Retina (tissue), 1 donor: ENCODE data around the gene STX7.

ENCODE experiments used
- DNase-seq: peaks from one replicate; pipeline ENCODE4 v3.0.0-alpha.2; 2016

STX7 gene

DNA sequence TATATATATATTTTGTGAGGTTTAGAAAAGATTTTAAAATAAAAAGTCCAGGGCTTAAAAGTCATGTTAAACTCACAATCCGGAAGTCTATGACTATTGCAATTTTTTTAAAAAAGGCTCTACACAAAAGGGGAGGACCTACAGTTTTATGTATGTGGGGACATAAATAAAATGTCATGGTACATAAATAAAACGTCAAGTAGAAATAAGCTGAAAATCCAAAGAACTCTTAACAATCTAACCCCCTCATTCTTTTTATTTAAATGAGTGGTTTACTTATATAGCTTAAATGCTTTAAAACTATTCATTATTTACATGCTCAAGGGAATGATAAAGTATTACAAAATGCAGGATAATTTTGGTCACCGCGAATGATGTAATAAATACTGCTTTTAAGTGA lies 36.2 kb downstream of the STX7 start:
- DNase-seq = no peak

DNA sequence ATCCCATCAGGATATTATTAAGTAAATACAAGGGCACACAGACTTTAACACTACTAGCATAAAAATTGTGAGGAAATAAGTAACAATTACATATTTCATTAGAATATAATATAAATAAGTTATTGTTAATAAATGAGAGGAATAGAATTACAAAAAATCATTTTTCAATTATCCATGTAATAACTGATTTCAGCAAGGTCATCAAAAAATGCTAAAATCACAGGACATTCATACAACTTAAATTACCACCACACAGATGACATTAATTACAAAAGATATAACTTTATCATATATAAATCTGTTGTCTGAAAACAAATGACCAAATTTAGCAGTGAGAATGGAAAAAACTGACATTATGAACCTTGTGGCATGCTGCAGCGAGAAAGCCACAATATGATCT lies 37.0 kb downstream of the STX7 start:
- no peak for DNase-seq

DNA sequence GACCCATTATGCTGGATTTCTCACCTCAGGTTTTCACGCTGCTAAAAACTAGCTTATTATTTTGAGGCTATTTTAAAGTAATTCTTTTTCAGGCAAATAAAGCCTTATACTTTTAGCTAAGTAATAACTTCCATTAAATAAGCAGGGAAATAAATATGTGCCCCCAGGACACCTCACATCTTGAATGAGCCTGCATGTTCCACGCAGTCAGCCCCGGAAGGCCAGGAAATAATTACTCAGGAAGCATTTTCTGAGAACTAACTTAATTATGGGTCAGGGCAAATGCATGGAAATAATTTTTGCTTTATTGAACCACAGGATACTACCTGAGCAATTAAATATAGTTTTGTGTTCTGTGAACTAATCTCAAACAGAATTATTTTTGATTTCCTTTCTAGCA lies 41.1 kb downstream of the STX7 start:
- no peak for DNase-seq

DNA sequence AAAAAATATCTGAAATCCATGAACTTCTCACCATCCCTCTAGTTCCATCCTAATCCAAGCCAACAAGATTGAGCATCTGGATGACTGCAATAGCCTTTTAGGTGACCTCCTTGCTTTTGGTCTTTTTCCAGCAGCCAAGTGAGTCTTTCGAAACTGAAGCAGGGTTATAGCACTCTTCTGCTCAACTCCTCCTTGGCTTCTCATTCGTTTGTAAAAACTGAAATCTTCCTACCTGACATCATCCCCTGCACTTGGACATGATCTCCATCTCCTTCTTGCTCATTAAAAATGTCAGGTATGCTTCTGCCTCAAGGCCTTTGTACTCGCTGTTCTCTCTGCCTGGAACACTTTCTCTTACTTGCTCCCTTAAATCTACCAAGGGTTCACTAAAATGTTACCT lies 46.0 kb downstream of the STX7 start:
- no peak for DNase-seq

DNA sequence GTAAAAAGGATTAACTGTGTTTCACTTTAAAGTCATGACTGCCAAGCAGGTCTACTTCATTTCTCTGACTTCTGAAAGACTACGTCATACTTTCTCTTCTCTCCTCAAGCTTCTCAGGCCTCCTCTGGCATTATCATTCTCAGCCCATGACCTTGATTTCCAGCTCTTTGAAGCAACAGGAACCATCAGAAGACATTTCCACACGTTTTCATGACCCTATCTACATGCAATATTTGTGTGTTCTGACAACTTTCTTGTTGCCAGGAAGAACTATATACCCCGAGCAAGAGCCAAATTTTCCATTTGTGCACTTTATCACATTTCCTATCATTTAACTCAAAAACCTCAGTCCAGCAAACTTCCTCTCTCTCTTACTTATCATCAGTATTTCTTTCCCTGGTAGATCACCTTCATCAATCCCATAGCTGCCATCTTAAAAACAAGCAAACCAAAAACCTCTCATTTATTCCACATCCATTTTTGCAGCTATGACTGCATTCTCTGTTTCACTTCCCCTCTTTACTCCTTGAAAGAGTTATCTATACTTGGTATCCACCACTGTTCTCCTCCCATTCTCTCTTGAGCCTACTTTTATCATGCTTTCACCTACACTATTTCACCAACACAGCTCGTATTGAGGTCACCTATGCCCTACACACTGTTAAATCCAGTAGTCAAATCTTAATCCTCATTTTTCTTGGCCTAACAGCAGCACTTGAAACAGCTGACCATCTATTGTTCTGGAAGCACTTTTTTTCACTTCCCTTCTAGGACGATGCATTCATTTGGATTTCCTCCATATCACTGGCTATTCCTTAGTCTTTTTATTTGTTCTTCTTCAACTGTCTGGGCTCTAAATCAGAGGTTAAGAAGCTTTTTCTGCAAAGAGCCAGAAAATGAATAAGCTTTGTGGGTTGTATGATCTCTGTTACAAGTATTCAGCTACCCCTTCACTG lies 47.1 kb downstream of the STX7 start:
- DNase-seq = no peak

DNA sequence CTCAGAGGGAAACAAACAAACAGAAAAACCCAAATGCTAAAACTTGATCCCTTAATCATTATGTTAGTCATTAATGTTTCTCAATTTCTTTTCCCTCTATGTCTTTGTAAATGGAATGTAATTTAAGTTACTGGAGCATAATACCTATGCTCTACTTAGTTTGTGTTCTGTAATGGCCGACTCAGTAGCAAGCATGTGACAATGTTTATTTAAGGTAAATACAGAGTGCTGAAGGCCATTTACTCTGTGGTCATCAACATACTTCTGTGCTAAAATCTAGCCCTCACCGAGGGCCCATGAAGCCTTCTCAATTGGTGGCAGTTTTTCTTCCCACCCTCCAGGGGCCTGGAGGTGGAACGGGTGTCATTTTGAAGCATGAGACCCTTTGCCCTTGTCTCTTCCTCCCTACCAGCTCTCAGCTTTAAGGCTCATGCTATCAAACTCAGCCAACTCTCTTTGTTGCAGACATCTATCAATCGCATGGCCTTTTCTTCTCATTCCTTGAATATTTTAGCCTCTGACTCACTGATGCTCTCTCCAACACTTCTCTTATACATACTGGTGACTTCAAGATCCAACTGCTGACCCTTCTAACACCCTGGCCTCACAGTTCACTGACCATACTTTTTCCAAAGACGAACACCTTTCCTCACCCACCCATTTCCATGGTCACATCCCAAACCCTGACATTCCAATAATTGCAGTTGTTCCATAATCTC lies 48.2 kb downstream of the STX7 start:
- no peak for DNase-seq

DNA sequence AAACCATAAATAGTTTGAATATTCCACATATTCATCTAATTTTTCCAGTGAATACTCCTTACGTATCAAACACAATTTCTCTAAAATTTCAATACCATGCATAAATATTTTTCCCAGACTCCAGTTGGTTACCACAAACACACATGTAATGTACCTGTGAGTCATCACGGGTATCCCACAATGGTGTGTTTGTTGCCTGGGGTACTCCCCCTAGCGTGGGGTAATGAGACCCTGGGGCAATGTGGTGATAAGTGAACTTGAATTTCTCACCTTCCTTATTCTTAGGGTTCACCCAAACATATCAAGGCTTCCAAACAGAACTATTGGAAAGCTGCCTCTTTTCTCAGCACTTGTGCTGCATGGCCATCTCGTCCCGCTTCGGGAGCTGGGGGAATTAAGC lies 51.0 kb downstream of the STX7 start:
- no peak for DNase-seq

DNA sequence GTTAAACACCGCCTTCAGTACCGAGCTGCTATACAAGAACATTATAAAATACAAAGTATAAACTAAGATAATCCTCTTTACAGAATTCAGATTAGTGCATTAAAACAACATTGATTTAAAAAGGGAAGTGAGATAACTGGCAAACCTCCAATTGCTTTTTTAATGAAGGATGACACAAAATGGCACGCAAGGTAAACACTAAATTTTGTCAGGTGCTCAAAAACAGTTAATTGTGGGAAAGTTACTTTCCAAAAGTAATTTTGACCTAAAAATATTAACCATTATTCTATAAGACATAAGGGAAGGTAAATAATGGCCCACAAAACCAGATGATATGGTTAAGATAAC lies 53.3 kb downstream of the STX7 start:
- DNase-seq = no peak

DNA sequence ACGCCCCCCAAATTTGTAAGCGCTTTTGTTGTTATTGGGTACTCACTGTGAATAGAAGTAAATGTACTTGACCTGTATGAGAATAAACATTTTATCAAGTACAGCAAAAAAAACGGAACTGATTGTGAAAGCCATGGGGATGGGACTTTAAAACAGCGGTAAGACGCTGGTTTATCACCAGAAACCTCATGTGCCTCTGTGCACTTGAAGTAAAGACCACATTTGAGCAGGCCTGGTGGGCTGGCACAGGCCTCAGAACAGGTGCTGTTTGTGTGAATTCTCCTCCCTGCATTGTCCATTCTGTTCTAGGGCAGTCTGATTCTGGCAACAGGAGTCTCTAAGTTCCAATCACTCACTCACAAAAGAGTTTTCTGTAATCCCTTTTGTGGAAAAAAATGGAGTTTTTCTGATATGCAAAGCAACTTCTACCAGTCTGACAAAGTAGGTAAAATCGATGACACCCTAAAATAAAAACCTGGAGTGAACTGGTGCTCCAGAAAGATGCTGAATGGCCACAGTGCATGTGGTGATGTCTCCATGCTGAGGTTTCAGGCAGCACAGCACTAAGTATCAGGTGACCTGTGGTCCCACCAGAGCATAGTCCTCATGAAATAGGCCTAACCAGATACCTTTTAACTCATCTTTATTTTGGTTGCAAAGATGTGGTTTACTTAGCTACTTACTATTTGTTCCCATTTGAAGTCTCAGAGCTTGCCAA lies 53.9 kb downstream of the STX7 start:
- no peak for DNase-seq

DNA sequence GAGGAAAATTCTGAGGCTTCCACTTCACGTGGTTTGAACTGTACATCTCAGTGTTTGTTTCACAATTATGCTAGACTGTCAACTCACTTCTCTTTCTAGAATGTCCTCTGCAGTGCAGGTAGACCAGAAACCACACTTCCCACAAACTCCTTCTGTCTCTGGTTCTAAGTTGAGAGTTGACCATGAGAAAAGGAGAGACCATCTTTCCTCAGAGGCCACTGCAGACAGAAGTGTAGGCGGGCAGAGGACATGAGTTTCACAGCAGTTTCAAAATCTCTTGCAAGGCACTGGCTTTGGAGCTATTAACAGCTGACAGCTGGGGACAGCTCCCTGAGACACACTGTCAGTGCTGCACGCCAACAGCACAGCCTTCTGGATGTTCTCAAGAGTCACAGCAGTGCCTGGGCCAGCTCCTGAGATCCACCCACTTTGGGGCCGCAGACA lies 56.2 kb downstream of the STX7 start:
- DNase-seq = no peak

DNA sequence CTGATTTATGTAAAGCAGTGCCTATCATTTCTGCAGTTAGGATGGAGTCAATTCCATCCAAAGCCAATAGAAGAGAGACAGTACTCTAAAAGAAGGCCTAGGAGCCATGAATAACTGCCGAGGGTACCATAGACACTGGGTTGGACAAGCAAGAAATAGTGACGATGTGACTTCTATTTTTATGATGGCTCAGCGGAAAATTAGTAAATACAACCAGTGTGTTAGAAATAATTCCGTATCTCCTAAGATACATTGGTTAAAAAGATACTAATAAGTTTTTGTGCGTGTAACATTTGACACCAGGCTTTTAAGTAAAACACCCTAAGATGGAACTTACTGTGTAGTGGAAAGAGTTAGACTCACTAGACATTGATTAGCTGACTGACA lies 66.1 kb downstream of the STX7 start:
- no peak for DNase-seq

DNA sequence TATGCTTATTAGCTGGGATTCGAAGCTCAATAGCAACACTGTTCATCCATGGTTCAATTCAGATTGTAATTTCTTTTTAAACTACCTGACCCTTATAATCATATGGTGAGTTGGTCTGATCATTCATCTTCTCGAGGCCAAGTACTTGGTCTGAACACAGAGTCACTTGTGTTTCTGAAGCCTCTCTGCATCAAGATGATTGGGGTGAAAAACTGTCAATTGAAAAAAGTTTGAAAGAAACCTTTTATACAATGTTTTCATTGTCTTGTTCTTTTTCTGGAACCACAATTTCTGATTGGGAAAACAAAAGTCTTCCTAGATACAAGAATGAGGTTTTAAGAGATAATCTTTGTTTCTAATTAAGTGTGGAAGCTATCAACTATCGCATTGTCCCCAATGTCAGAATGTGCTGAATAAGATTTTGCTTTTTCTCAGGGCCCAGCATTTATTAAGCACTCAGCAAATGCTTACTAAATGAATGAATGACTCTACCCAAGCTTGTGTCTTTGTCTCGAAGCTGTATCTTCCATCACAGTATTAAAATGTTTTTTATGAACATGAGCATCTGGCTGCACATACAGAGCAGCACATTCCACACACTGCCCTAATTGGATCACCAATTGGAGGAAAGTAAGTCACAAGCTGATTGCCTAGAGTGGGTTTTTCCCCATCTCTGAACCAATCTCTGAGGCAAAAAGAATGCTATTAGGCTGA lies 66.6 kb downstream of the STX7 start:
- DNase-seq = peak; percentile 52

DNA sequence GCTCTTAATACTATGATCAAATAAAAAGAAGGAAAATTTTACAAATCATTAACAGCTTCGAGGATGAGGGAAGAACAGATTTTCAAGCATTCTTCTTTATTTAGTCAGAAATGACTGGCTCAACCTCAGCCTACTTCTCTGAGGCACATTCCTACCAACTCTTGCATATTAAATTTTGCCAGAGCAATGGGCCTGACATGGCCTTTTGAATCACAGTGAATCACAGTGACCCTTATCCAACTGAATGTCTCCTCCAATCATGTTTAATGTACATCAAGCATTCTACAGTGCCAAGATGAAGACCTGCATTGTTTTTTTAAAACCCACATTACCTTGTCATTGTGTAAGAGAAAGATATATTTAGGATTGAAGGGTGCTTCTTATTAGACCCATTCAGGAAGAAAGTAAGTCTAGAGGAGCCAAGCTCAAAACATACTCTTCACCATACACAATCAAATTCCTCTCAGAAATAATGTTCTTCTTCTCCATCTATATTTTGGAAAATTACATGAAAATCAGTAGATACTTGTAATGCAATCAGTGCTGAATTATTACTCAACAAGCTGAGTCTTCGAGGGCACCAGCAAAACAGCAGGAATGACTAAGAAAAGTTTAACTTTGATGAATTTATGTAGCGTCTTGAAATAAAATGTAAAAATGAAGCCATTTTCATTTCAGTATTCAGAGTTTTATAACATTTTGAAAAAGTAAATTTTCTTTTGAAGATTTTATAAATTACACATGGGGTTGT lies 67.5 kb downstream of the STX7 start:
- peak; percentile 57 for DNase-seq

DNA sequence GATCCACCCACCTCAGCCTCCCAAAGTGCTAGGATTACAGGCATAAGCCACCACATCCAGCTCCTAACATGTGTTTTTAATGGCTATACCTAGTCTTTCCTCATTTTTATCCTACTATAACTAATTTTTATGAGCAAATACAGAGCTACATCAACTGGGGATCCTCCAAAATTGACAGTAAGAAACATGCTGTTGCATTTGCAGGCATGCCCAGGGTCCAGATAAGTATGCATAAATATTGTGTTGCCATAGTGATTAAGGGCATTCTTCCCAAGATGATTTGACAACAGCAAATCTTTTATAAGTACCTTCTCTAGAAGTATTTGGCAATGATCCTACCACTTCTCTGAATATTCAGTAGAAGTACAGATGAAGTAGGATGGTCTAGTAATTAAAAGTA lies 69.7 kb downstream of the STX7 start:
- DNase-seq = no peak

DNA sequence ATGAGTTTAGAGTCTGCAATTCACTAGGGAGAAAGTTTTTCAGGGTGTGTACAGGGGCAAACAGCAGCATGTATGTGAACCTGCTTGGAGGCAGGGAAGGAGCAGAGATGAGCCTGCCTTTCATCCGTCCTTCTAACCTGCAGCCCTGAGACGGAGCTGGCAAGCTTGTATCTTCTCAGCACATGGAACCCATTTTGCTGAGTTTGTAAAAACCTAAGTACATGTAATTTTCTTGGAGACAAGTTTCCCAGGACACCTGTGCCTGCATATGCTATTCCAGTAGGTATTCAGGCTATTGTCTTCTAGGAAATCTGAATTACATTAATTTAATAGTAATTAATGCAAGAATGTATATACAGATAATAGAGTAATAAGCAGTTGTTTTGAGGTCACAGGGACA lies 82.8 kb downstream of the STX7 start:
- no peak for DNase-seq

DNA sequence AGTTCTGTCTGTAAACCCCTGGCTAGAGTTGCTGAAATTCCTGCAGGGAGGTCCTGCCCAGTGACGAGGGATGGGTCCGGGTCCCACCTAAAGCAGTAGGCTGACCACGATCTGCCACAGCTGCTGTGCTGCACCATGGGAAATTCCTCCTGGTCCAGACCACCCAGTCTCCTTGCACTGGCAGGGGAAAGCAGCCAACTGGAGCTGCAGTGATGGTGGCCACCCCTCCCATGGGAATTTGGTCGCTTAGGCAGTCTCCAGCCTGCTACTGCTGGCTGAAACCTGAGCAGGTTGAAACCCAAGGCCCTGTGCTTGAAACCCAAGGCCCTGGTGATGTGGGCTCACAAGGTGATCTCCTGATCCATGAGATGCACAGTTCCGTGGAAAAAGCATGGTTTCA lies 87.7 kb downstream of the STX7 start:
- no peak for DNase-seq

DNA sequence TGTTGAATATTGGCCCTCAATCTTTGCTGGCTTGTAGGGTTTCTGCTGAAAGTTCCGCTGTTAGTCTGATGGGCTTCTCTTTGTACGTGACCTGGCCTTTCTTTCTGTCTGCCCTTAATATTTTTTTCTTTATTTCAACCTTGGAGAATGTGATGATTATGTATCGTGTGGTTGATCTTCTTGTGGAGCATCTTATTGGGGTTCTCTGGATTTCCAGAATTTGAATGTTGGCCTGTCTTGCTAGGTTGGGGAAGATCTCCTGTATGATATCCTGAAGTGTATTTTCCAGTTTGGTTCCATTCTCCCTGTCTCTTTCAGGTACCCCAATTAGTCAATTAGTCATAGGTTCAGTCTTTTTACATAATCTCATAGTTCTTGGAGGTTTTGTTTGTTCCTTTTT lies 89.1 kb downstream of the STX7 start:
- DNase-seq = no peak

DNA sequence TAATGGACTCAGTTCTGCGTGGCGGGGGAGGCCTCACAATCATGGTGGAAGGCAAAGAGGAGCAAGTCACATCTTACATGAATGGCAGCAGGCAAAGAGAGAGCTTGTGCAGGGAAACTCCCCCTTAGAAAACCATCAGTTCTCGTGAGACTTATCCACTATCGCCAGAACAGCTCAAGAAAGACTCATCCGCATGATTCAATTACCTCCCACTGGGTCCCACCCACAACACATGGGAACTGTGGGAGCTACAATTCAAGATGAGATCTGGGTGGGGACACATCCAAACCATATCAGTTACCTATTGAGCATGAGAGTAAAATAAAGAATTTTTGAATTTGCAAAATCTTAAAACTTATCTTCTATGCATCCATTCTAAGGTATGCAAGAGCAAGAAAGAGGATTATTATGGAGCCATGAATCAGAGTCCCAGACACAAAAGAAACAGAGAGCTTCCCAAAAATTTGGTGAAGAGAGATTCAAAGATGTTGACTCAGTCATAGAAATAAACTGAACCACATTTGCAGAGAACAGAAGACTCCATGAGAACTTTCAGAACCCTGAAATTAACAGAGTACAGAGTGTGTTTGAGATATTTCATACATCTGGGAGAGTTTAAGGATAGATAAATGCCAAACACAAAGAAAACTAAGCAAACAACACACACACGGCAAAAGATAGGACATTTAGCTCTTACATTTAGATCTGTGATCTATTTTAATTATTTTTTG lies 94.5 kb downstream of the STX7 start:
- no peak for DNase-seq

DNA sequence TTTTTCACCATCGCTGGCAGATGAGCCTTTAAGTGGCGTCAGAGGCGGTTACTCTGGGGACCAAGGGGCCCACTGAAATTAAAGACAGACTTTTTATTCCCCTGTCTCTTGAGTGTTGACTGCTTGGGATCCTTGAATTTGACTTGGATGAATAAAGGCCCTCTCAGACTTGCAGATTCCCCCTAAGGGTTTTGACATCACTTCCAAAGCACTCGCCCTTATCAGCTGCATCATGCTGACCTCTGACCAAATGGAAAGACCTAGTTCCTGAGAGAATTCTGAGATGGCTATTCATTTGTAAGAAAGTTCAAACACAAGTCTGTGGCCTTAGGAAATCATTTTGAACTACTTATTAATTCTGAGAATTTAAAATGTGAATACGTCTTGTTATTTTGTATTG lies 98.2 kb downstream of the STX7 start:
- no peak for DNase-seq

DNA sequence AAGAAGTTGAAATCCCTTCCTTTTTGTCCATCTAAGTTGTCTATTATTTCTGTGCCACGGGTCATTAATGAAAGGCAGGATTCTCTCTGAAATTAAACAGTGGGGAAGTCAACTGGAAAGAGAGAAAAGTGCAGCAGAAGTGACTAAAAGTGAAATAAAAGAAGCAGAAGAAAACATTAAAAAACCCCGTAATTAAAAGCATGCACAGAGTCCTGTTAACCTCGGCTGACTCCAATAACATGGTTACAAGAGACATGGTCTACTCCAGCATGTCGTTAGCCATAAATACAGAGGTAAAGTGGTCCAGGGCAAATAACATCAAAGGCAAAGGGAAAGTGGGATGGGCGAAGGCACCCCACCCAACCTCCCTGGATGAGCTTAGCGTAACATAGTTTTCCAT lies 98.6 kb downstream of the STX7 start:
- no peak for DNase-seq

DNA sequence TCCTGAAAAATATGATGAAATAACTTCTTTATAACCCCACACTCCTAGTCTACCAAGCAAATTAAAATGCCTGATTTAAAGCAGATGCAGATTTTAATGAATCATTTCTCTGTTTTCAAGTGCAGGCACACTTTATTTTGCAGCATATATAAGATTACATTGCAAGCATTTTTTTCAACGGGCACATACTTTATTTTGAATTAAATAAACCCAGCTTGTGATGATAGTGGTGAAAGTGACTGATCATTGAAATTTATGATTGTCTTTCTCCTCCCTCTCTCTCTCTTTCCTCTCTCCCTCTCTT lies 99.5 kb downstream of the STX7 start:
- DNase-seq = no peak
